Common myeloid progenitor, CD34-positive (primary cell): ENCODE measurements around the gene TMEM175. TPM values are rescaled to one million over a fixed set of nuclear protein-coding genes. Genes with fewer than 3 reads are reported as not detected.

Experiments
- CTCF ChIA-PET: fragments of 350-600 bp; sonication (Branson Sonifier 250); formaldehyde crosslinking; loops from one replicate; lab custom pipeline; 2021; ENCODE audit warnings: antibody characterized with exemption; lab: Charles Lee
- POLR2A ChIA-PET: fragments of 350-600 bp; sonication (Branson Sonifier 250); formaldehyde crosslinking; loops from one replicate; lab custom pipeline; 2021; ENCODE audit warnings: antibody characterized with exemption; lab: Charles Lee
- DNase-seq, 3 donors: peaks; one replicate each; pipeline versions ENCODE4 v3.0.0 to v3.0.0-alpha.2; 2013
- H3K27ac ChIP-seq, 2 experiments: 1 replicate in 1 of 2; 2 replicates in 1 of 2; pipeline ENCODE4 v1.7.0; 2013; ENCODE audit warnings: inconsistent platforms in 2 of 2, low read length in 2 of 2, mild to moderate bottlenecking in 2 of 2, low read depth in 1 of 2, moderate library complexity in 1 of 2; ENCODE audit not compliant: severe bottlenecking in 2 of 2, insufficient read depth in 1 of 2, poor library complexity in 1 of 2
- H3K27me3 ChIP-seq, 5 experiments: replicated peaks in 2 of 5; 1 replicate in 3 of 5; 2 replicates in 2 of 5; pipeline versions ENCODE4 v1.6.1 to v1.7.0; 2013; ENCODE audit warnings: low read length in 4 of 5, mild to moderate bottlenecking in 2 of 5, moderate library complexity in 2 of 5, inconsistent platforms in 1 of 5; ENCODE audit not compliant: insufficient read depth in 5 of 5, control insufficient read depth in 4 of 5
- H3K36me3 ChIP-seq, 4 experiments: 1 replicate in 2 of 4; 2 replicates in 2 of 4; pipeline versions ENCODE4 v1.6.1 to v1.7.0; 2013; ENCODE audit warnings: low read length in 3 of 4, control low read depth in 1 of 4, mild to moderate bottlenecking in 1 of 4; ENCODE audit not compliant: control insufficient read depth in 4 of 4, insufficient read depth in 4 of 4
- H3K4me1 ChIP-seq, 4 experiments: 1 replicate in 3 of 4; 2 replicates in 1 of 4; pipeline versions ENCODE4 v1.6.1 to v1.7.1; 2013; ENCODE audit warnings: low read length in 3 of 4, mild to moderate bottlenecking in 3 of 4, control low read depth in 1 of 4, inconsistent platforms in 1 of 4, moderate library complexity in 1 of 4; ENCODE audit not compliant: control insufficient read depth in 4 of 4, insufficient read depth in 4 of 4; ENCODE audit errors: control extremely low read depth in 1 of 4
- H3K4me3 ChIP-seq, 7 experiments: 1 replicate in 4 of 7; 2 replicates in 3 of 7; pipeline versions ENCODE4 v1.5.1 to v1.7.0; 2013; ENCODE audit warnings: mild to moderate bottlenecking in 7 of 7, low read length in 6 of 7, moderate library complexity in 6 of 7, inconsistent platforms in 2 of 7, low read depth in 2 of 7, control low read depth in 1 of 7; ENCODE audit not compliant: insufficient read depth in 4 of 7, control insufficient read depth in 1 of 7; ENCODE audit errors: extremely low read depth in 1 of 7
- H3K9me3 ChIP-seq, 5 experiments: 1 replicate in 4 of 5; 2 replicates in 1 of 5; pipeline versions ENCODE4 v1.6.1 to v1.7.1; 2013; ENCODE audit warnings: low read length in 4 of 5, mild to moderate bottlenecking in 2 of 5, inconsistent platforms in 1 of 5, low read depth in 1 of 5, moderate library complexity in 1 of 5; ENCODE audit not compliant: control insufficient read depth in 4 of 5, insufficient read depth in 2 of 5; ENCODE audit errors: control extremely low read depth in 1 of 5
- WGBS: methylation state at CpG from one replicate; pipeline ENCODE4 v1.1.5; 2013; ENCODE audit not compliant: insufficient coverage; 5-methylcytosine and 5-hydroxymethylcytosine counted together
- polyA plus RNA-seq: library from polyadenylated mRNA; unstranded; fragments of 120-200 nt; gene quantifications from one replicate; pipeline ENCODE4 v1.2.1, GENCODE V29; 2013

Gene TMEM175, protein sequence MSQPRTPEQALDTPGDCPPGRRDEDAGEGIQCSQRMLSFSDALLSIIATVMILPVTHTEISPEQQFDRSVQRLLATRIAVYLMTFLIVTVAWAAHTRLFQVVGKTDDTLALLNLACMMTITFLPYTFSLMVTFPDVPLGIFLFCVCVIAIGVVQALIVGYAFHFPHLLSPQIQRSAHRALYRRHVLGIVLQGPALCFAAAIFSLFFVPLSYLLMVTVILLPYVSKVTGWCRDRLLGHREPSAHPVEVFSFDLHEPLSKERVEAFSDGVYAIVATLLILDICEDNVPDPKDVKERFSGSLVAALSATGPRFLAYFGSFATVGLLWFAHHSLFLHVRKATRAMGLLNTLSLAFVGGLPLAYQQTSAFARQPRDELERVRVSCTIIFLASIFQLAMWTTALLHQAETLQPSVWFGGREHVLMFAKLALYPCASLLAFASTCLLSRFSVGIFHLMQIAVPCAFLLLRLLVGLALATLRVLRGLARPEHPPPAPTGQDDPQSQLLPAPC
- 15.4 TPM for polyA plus RNA-seq

DNA sequence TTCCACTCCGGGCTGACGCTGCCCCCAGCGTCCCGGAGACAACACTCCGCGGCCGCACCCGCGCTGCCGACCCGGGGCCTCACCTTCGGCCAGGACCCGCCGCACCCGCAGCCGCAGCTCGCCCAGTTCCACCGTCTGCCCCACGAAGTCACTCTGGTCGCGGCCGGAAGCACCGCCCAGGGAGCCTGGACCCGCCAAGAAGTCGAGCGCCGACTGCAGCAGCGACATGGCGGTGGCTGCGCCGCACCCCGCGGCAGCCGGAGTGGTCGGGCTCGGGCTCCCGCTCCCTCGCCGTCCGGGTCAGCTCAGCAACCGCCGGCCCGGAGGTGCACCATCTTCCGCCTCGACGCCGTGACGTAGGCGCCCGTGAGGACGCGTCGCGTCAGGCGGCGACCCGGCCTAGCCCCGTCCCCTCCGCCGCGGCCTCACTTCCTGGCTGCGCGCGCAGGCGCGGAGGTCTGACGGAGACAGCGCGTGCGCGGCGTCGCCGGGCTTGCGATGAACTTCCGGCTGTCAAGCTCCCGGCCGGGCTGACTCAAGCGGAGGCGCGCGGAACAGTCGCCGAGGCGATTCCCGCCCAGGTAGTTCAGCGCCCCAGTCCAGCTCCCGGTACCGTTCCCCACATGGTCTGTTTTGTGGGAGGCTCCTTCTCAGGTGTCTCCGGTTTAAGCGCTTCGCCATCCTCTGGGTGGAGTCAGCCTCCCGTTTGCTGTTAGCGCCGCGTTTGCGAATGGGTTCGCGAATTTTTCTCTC is at the start of gene TMEM175, which contains the start of gene GAK:
TSS of gene TMEM175 (plus strand) at position 501 of the 753 bp plus-strand sequence. CDS start 15,280 bp downstream, outside the sequence.
TSS of gene GAK (minus strand) at position 357 of the 753 bp plus-strand sequence. CDS start at position 228, 129 bp downstream.
- under 1% methylated on average over 79 of the region's 99 CpGs for WGBS
- Histone ChIP-seq H3K27me3 (no peaks in the 10 kb centered on the region), H3K9me3 (no peaks in the 10 kb centered on the region), H3K27ac (peak within 1 kb of the TSS; percentile 90 to 94), H3K4me3 (peak within 1 kb of the TSS; percentile 86 to 99 (median 97)), H3K4me1 (peaks cover 11 to 30% (median 21%) of the 10 kb centered on the region in 4 experiments), H3K36me3 (peaks cover 0 to 5% (median 0%) of the 10 kb centered on the region in 4 experiments)
- POLR2A ChIA-PET = interaction anchor here (0.9 to 1.5 kb wide), 4 partner anchors 9 to 118 kb away, joined by 3 to 7 read pairs (median 4); partner anchors contain the start of gene IDUA
- CTCF ChIA-PET = interaction anchor here (1.1 to 2.1 kb wide), 4 partner anchors 9 to 55 kb away, joined by 3 to 8 read pairs (median 4); partner anchors contain the start of gene IDUA
- peak; percentile 96 to 98 (median 96) for DNase-seq

DNA sequence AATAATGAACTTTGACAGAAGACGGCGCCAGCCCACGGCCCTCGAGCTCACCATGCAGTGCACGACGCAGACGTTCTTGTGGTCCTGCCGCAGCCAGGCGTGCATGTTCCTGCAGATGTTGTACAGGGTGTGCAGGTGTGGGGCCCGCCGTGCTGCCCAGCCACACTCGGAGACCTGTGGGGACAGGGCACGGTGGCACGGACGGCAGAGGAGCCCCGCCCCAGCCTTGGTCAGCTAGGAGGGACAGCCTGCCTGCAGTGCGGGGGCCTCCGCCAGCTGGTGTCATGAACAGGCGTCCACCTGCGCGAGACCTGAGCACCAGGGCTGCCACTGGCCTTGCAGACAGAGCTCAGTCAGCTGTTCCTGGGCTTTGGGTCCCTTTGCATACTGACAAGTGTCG is 49.6 kb upstream of the TMEM175 start:
- ChIA-PET POLR2A (no interaction called here), CTCF (interaction anchor here (1.2 to 2.0 kb wide), 3 partner anchors 9 to 280 kb away, joined by 3 to 5 read pairs (median 4); no protein-coding TSS in a partner anchor)
- Histone ChIP-seq H3K36me3 (peaks cover 8 to 92% (median 55%) of the 10 kb centered on the region in 4 experiments), H3K4me1 (no peaks in the 10 kb centered on the region), H3K4me3 (no peak overlapping the region), H3K27ac (no peak overlapping the region), H3K27me3 (no peaks in the 10 kb centered on the region), H3K9me3 (peaks cover 0 to 5% (median 2%) of the 10 kb centered on the region in 5 experiments)
- WGBS = 97% methylated on average over 19 of the region's 22 CpGs
- DNase-seq = no peak

- ChIA-PET CTCF (no interaction called here), POLR2A (no interaction called here)
- Histone ChIP-seq H3K36me3 (peaks cover 10 to 96% (median 60%) of the 10 kb centered on the region in 4 experiments), H3K4me1 (no peaks in the 10 kb centered on the region), H3K4me3 (no peak overlapping the region), H3K27ac (no peak overlapping the region), H3K9me3 (peaks cover 0 to 7% (median 2%) of the 10 kb centered on the region in 5 experiments), H3K27me3 (no peaks in the 10 kb centered on the region)
- WGBS = 97% methylated on average over 19 of the region's 26 CpGs
- no peak for DNase-seq
These were observed 48.7 kb upstream of the TMEM175 start for GRCh38 chr4:883377-884095.

GRCh38 chr4:884259-884658 is 48.0 kb upstream of the TMEM175 start:
- ChIA-PET POLR2A (no interaction called here), CTCF (no interaction called here)
- no peak for DNase-seq
- H3K9me3 ChIP-seq = peaks cover 0 to 7% (median 2%) of the 10 kb centered on the region in 5 experiments
- H3K4me1 ChIP-seq = no peaks in the 10 kb centered on the region
- H3K4me3 ChIP-seq = no peak overlapping the region
- H3K27ac ChIP-seq = no peak overlapping the region
- peaks cover 12 to 96% (median 64%) of the 10 kb centered on the region in 4 experiments for H3K36me3 ChIP-seq
- 91% methylated on average over 8 of the region's 15 CpGs for WGBS
- no peaks in the 10 kb centered on the region for H3K27me3 ChIP-seq

DNA sequence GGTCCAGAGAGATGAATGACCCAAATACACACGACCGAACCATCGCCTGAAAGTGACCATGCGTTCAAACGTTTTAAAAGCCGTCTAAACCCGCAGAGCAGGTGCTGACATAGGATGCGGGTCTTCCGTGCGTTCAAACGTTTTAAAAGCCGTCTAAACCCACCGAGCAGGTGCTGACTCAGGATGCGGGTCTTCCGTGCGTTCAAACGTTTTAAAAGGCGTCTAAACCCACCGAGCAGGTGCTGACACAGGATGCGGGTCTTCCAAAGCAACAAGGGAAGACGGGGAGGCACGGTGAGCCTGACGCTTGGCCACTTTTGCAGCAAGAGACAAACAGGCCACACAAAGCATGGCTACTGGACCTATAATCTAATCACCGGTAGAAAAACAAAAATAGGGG is 47.4 kb upstream of the TMEM175 start:
- WGBS = 95% methylated on average over 24 of the region's 24 CpGs
- ChIA-PET POLR2A (no interaction called here), CTCF (no interaction called here)
- peaks cover 12 to 96% (median 64%) of the 10 kb centered on the region in 4 experiments for H3K36me3 ChIP-seq
- H3K27me3 ChIP-seq = no peaks in the 10 kb centered on the region
- H3K4me1 ChIP-seq = no peaks in the 10 kb centered on the region
- no peak overlapping the region for H3K27ac ChIP-seq
- DNase-seq = no peak
- H3K9me3 ChIP-seq = peaks cover 0 to 7% (median 2%) of the 10 kb centered on the region in 5 experiments
- no peak overlapping the region for H3K4me3 ChIP-seq

DNA sequence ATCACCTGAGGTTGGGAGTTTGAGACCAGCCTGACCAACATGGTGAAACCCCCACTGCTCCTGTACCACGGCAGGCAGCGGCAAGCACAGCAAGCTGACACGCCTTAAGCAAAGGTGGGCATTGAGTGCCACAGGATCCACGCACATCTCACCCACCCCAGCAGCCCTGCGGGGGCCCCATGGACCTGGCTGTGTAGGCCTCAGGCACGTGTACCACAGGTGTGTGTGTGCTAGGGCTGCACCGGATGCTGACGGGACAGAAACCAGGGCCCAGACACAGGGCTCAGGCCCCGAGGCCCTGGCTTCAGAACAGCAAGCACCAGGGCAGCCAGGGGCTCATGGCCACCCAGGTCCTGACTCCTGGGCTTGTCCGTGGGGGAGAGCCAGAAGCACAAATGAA is 46.9 kb upstream of the TMEM175 start:
- peaks cover 0 to 7% (median 2%) of the 10 kb centered on the region in 5 experiments for H3K9me3 ChIP-seq
- no peaks in the 10 kb centered on the region for H3K4me1 ChIP-seq
- no peaks in the 10 kb centered on the region for H3K27me3 ChIP-seq
- DNase-seq = no peak
- ChIA-PET CTCF (interaction anchor here (1.1 kb wide), 1 partner anchor 17 kb away, joined by 3 read pairs; no protein-coding TSS in a partner anchor), POLR2A (no interaction called here)
- WGBS = 100% methylated on average over 9 of the region's 10 CpGs
- no peak overlapping the region for H3K4me3 ChIP-seq
- H3K27ac ChIP-seq = no peak overlapping the region
- H3K36me3 ChIP-seq = peaks cover 10 to 96% (median 66%) of the 10 kb centered on the region in 4 experiments
